Epithelial cell of esophagus (primary cell): ENCODE data around the gene PALM.

Experiments used
- DNase-seq: peaks from one replicate; pipeline ENCODE4 v3.0.0; 2010; ENCODE audit warnings: low read depth
- H3K4me3 ChIP-seq: 2 replicates; pipeline ENCODE4 v1.5.1; 2011; ENCODE audit warnings: mild to moderate bottlenecking, low read length, control low read depth
- CTCF ChIP-seq: IDR thresholded peaks from 2 replicates; pipeline ENCODE4 v1.5.1; 2011; ENCODE audit warnings: low read depth, mild to moderate bottlenecking, low read length, control low read depth, inconsistent platforms; ENCODE audit not compliant: insufficient read depth; ENCODE audit errors: missing control alignments

Gene PALM

GRCh38 chr19:715347-715746, 6.6 kb downstream of the PALM start:
- DNase-seq: no peak
- no peak overlapping the region for H3K4me3 ChIP-seq
- TF ChIP-seq CTCF: no peak

GRCh38 chr19:718251-718951, 9.7 kb downstream of the PALM start:
- no peak for TF ChIP-seq CTCF
- no peak overlapping the region for H3K4me3 ChIP-seq
- no peak for DNase-seq

GRCh38 chr19:718991-719512, 10.3 kb downstream of the PALM start:
- H3K4me3 ChIP-seq: no peak overlapping the region
- DNase-seq: no peak
- TF ChIP-seq CTCF: no peak

DNA sequence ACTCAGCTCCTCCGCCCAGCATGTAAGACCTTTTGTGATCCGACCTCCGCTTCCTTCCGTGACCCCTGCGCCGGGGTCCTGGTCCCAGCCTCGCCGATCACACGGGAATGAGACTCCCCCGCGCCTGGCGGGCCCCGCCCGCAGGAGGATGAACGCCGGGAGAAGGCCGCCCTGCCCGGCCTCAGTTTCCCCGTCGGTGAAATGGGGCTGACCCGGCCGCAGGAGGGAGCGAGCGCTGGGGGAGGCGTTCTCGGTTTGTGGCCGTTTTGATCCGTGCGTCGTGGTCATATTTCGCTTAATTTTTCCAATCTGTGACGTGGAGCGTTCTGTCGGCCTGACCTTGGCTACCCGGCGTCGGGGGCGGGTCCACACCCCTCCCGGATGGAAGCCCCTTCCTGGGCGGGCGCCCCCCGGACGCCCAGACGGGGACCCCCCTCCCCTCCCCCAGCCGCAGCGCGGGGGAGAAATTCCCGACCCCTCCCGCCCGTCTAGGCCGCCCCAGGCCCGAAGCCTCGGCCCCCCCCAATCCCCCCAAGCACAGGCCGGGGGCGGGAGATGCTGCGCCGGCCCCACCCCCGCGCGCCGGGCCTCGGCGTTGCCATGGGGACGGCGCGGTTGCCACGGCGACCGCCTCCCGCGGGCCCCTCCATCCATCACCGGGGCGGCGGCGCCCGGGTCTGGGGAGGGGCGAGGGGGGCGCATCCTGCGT, 11.1 kb downstream of the PALM start:
- TF ChIP-seq CTCF: no peak
- DNase-seq: no peak
- H3K4me3 ChIP-seq: no peak overlapping the region

DNA sequence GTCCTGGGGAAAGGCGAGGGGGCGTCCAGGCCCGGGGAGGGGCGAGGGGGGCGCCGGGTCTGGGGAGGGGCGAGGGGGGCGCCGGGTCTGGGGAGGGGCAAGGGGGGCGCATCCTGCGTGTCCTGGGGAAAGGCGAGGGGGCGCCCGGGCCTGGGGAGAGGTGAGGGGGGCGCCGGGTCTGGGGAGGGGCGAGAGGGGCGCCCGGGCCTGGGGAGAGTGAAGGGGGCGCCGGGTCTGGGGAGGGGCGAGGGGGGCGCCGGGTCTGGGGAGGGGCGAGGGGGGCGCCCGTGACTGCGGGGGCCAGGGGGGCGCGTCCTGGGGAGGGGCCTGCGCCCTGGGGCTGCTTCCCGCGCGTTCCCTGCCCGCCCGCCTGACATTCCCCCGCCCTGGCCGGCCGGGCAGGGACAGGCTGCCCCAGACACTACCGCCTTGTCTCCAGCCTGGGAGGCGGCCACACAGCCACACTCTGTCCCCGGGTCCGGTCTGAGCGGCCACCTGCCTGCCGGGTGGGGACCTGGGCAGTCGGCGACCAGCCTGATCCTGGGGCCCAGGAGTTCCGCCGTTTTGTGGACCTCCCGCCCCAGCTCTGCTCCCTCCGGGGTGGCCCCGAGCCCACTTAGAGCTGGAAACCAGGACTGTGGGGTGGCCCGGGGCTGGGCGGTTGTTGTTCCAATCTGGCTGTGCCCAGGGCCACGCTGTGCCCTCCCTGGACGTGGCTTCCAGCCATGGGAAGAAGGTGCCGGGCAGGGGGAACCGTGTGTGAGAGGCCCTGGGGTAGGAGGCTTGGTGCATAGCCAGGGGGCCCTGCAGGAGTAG, 11.8 kb downstream of the PALM start:
- DNase-seq: no peak
- H3K4me3 ChIP-seq: no peak overlapping the region
- no peak for TF ChIP-seq CTCF

DNA sequence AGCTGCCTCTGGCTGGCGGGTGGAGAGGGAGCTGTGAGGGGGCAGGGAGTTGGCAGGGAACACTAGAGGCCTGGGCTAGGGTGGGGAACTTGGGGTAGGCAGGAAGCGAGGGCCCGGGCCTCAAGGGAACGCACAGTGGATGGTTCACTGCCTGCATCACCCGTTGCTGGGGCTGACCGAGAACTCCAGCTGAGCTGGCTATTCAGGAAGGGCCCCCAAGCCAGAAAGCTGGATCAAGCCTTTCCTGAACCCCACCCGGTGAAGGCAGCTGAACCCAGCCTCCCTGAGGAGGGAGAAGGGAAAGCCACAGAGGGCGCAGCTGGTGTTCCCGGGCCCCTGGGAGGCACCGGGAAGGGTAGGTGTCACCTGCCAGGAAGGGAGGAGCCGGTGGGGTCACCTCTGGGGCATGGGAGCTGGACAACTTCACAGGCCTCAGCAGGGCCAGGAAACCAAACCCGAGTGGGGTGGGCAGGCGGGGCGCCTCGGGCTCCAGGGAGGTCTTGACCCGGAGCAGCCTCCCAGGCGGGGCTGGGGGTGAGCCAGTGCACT, 13.9 kb downstream of the PALM start:
- no peak for DNase-seq
- TF ChIP-seq CTCF: no peak
- H3K4me3 ChIP-seq: no peak overlapping the region
